Motor neuron (in vitro differentiated cells): ENCODE data around the gene NEK10. TPM values are rescaled to one million over a fixed set of nuclear protein-coding genes. Genes with fewer than 3 reads are reported as not detected.
"Not testable (repeated sequence)": the region's sequence is repeated elsewhere in the genome, so short reads cannot be mapped to it uniquely, and the experiment has no call there.

Experiments used
- ATAC-seq, 8 experiments: fragments of 200-7000 bp; cut with Tn5 transposase; replicated peaks in 6 of 8; 2 replicates each; pipeline ENCODE4 v1.8.0; 2021; ENCODE audit warnings: mild to moderate bottlenecking in 8 of 8, moderate library complexity in 8 of 8
- H3K27ac ChIP-seq, 2 donors: fragments of 250-450 bp; sonication (Bioruptor Pico); 2 replicates each; pipeline ENCODE4 v1.9.0; 2021; ENCODE audit warnings: antibody characterized with exemption in 2 of 2, mild to moderate bottlenecking in 2 of 2, moderate library complexity in 1 of 2
- H3K4me1 ChIP-seq, 2 donors: fragments of 250-450 bp; sonication (Bioruptor Pico); replicated peaks in 1 of 2; 2 replicates each; pipeline ENCODE4 v1.6.1; 2021; ENCODE audit warnings: antibody characterized with exemption in 2 of 2, mild to moderate bottlenecking in 2 of 2, moderate library complexity in 1 of 2
- H3K4me3 ChIP-seq, 5 donors: fragments of 250-450 bp; sonication (Bioruptor Pico); 2 replicates each; pipeline ENCODE4 v1.9.0; 2021; ENCODE audit warnings: antibody characterized with exemption in 5 of 5, mild to moderate bottlenecking in 5 of 5, moderate library complexity in 4 of 5
- WGBS, 10 experiments: fragments of 450-650 bp; shearing (Covaris generic); methylation state at CpG; one replicate each; pipeline ENCODE4 v1.0.0; 2022; 5-methylcytosine and 5-hydroxymethylcytosine counted together
- in situ Hi-C, 9 experiments: fragments of 400-800 bp; cut with MboI; loops; one replicate each; pipeline ENCODE4 v1.15.0; 2021; ENCODE audit warnings: low sequenced_read_pairs in 9 of 9, low pct_unique_long_range_greater_than_20kb in 2 of 9; ENCODE audit not compliant: unreplicated experiment in 9 of 9
- total RNA-seq, 8 experiments: library from RNA; unstranded; fragments of 300-600 nt; gene quantifications; 2 replicates each; pipeline versions ENCODE4 v1.2.3 to v1.2.4, GENCODE V29; 2022

Gene NEK10, protein sequence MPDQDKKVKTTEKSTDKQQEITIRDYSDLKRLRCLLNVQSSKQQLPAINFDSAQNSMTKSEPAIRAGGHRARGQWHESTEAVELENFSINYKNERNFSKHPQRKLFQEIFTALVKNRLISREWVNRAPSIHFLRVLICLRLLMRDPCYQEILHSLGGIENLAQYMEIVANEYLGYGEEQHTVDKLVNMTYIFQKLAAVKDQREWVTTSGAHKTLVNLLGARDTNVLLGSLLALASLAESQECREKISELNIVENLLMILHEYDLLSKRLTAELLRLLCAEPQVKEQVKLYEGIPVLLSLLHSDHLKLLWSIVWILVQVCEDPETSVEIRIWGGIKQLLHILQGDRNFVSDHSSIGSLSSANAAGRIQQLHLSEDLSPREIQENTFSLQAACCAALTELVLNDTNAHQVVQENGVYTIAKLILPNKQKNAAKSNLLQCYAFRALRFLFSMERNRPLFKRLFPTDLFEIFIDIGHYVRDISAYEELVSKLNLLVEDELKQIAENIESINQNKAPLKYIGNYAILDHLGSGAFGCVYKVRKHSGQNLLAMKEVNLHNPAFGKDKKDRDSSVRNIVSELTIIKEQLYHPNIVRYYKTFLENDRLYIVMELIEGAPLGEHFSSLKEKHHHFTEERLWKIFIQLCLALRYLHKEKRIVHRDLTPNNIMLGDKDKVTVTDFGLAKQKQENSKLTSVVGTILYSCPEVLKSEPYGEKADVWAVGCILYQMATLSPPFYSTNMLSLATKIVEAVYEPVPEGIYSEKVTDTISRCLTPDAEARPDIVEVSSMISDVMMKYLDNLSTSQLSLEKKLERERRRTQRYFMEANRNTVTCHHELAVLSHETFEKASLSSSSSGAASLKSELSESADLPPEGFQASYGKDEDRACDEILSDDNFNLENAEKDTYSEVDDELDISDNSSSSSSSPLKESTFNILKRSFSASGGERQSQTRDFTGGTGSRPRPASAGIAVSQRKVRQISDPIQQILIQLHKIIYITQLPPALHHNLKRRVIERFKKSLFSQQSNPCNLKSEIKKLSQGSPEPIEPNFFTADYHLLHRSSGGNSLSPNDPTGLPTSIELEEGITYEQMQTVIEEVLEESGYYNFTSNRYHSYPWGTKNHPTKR
- 10 to 100 TPM in 1 of 8 experiments, 1 to 10 TPM in 7; 1.5 to 18.8 (median 5.1) TPM for total RNA-seq

GRCh38 chr3:27368831-27369607, at the start of gene NEK10:
NEK10 (minus strand) TSS chr3:27369383; CDS start chr3:27352882, 16,501 bp downstream.
- in situ Hi-C loops, result loop anchor here in 1 of 9 experiments (25.0 kb wide), 1 partner anchor 318 kb away; no protein-coding TSS in a partner anchor
- Histone ChIP-seq H3K4me1 (peaks cover 0 to 4% of the 10 kb centered on the region in 2 donors), H3K4me3 (peak within 1 kb of the TSS; percentile 51 to 95 (median 64)), H3K27ac (peak within 1 kb of the TSS; percentile 1 to 31)
- WGBS, 10 experiments, result 0 to 51% (median 9%) methylated on average over 5 to 28 of the region's 48 CpGs; no CpG with 5 or more reads in 2 of the 10 experiments
- ATAC-seq, result peak; percentile 88 to 100 (median 99)

- no peak overlapping the region for H3K4me3 ChIP-seq
- no peak for ATAC-seq
- 60 to 100% (median 100%) methylated on average over 1 of the region's 1 CpG; no CpG with 5 or more reads in 3 of the 10 experiments for WGBS, 10 experiments
- no peak overlapping the region for H3K27ac ChIP-seq
- H3K4me1 ChIP-seq, result no peaks in the 10 kb centered on the region
- in situ Hi-C loops, result no loop called here
Measured at GRCh38 chr3:27415202-27415601, 46.0 kb upstream of the NEK10 start.

DNA sequence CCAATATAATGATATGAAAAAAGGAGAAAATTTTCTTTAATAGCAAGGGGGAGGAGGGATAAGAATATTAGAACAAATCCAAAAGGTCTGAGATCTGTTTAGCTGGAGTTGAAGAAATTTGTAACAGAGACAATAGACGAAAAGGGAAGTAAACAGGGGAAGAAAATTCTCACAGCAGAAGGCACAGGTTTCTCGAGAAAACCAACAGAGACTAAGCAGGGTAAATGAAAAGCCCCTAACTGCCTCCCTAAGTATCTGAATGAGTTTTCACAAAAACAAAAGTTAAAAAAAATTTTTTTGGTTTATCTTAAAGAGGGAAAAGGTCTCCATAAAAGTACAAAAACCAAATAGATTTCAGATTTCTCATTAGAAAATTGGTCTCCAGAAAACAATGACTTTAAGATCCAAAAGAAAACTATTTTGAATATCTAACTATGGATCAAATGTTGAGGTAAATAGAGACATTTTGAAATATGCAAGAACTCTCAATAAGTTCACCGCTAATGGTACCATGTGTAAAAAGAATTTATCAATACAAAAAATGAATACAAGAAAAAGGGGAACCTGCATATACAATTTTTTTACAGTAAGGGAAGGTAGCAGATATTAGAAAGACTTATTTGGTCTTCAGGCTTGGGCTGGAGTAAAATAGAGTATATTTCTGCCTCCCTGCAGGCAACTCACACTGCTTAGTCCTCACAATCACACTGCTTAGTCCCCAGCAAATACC, 23.9 kb upstream of the NEK10 start:
- H3K4me1 ChIP-seq, result no peaks in the 10 kb centered on the region
- H3K4me3 ChIP-seq, result no peak overlapping the region
- ATAC-seq, result no peak
- no peak overlapping the region for H3K27ac ChIP-seq
- 55 to 100% (median 63%) methylated on average over 2 to 3 of the region's 3 CpGs for WGBS, 10 experiments
- in situ Hi-C loops, result no loop called here

- ATAC-seq, H3K4me3 ChIP-seq, H3K4me1 ChIP-seq, H3K27ac ChIP-seq, in situ Hi-C loops: not testable (repeated sequence)
- 86 to 100% (median 97%) methylated on average over 2 to 10 of the region's 10 CpGs for WGBS, 10 experiments
Measured at GRCh38 chr3:27392414-27392813, 23.2 kb upstream of the NEK10 start.

GRCh38 chr3:27391796-27392195, 22.6 kb upstream of the NEK10 start:
- ATAC-seq, result no peak
- H3K27ac ChIP-seq, result no peak overlapping the region
- H3K4me3 ChIP-seq, result no peak overlapping the region
- 67 to 100% (median 89%) methylated on average over 1 of the region's 1 CpG; no CpG with 5 or more reads in 2 of the 10 experiments for WGBS, 10 experiments
- H3K4me1 ChIP-seq, result no peaks in the 10 kb centered on the region
- in situ Hi-C loops, result no loop called here

- ATAC-seq, result no peak
- Histone ChIP-seq H3K4me1 (no peaks in the 10 kb centered on the region), H3K27ac (no peak overlapping the region), H3K4me3 (no peak overlapping the region)
- in situ Hi-C loops, result no loop called here
- 80 to 100% (median 100%) methylated on average over 1 of the region's 1 CpG; no CpG with 5 or more reads in 3 of the 10 experiments for WGBS, 10 experiments
Measured at GRCh38 chr3:27387625-27388024, 18.4 kb upstream of the NEK10 start.

- in situ Hi-C loops, result no loop called here
- Histone ChIP-seq H3K4me3 (no peak overlapping the region), H3K4me1 (no peaks in the 10 kb centered on the region), H3K27ac (no peak overlapping the region)
- ATAC-seq, result no peak
Measured at GRCh38 chr3:27385504-27385903, 16.3 kb upstream of the NEK10 start.

GRCh38 chr3:27384191-27384590, 15.0 kb upstream of the NEK10 start:
- Histone ChIP-seq H3K27ac (no peak overlapping the region), H3K4me1 (no peaks in the 10 kb centered on the region), H3K4me3 (no peak overlapping the region)
- WGBS, 10 experiments, result 83 to 100% (median 100%) methylated on average over 1 of the region's 1 CpG; no CpG with 5 or more reads in 1 of the 10 experiments
- no peak for ATAC-seq
- in situ Hi-C loops, result no loop called here

DNA sequence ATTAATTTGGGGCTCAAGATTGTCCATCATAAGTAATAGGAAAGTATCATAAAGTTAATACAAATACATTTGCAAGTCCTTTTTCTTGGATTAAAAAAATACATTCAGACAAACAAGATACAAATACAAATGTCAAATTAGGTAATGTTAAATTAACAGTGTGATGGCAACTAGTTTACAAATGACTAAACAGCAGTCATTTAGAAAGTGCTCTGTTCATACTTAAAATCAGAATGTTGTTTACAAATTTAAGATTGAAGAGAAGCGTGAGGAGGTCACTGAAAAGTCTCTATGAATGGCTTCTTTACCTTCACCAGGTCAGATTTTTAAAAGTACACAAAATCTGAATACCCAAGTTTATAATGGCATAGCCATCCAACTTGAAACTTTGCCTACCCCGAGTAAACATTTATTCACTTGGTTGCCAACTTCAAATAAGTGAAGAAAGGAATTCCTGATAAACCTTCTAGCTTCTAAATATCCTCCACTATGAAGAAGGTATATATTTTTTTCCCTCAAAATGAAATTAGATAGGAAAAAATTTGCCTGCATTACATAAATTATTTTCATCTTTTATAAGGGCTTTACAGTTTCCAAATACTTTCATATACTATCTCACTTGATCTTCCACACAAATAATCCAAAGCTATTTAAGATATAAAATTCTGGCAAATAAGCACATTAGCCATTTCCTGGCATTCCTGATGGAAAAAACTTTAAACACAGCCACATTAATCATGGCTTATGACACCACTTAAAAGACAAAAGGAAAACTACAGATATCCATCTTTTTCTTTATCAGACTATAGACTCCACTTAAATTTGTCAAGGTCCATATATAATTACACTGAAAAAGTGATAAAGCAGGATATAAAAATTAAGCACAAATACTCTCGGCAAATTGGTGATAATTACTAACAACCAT, 11.5 kb upstream of the NEK10 start:
- Histone ChIP-seq H3K4me1 (no peaks in the 10 kb centered on the region), H3K27ac (no peak overlapping the region), H3K4me3 (no peak overlapping the region)
- WGBS, 10 experiments, result 95 to 100% (median 100%) methylated on average over 2 to 3 of the region's 3 CpGs; no CpG with 5 or more reads in 2 of the 10 experiments
- ATAC-seq, result no peak
- in situ Hi-C loops, result no loop called here

GRCh38 chr3:27378331-27378730, 9.1 kb upstream of the NEK10 start:
- Histone ChIP-seq H3K27ac (no peak overlapping the region), H3K4me1 (no peaks in the 10 kb centered on the region), H3K4me3 (no peak overlapping the region)
- in situ Hi-C loops, result no loop called here
- ATAC-seq, result no peak

DNA sequence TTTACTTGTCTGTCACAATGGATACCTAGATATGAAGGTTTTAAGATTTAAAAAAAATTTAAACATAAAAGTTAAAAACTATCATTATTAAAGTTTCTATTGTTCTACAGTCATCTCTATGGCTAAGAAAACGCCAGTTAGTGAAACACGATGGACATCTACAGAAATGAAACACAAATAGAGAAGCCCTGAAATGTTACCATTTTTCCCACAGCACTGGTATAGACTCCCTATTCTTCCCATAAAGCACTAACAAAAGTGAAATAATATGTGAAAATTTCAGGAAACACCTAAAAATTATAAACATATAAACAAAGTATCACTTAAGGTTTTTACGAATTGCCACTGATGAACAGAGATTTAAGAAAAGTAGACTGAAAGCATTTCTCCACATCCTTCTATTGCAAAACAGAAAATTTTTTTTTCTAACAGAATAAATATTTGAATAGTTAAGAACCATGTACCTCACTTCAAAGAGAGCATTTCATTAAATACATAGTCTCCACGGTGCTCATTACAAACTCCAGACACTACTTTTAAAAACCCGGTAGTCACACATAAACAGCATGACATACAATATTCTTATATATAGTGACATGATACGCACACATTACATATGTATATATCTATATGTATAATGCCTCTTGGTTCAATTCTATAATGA, 7.1 kb upstream of the NEK10 start:
- in situ Hi-C loops, result no loop called here
- no peak overlapping the region for H3K4me3 ChIP-seq
- 86 to 100% (median 95%) methylated on average over 4 to 6 of the region's 6 CpGs for WGBS, 10 experiments
- no peak for ATAC-seq
- no peaks in the 10 kb centered on the region for H3K4me1 ChIP-seq
- H3K27ac ChIP-seq, result no peak overlapping the region
